Uterus (tissue), 2 donors: ENCODE measurements around the gene ITSN2.

Experiments
- CTCF ChIP-seq, 4 experiments: fragments of 200-600 bp in 2 of 4; fragments of 450-650 bp in 2 of 4; sonication (generic) in 2 of 4; IDR thresholded peaks; one replicate each; pipeline ENCODE4 v1.5.1; 2016 to 2019; ENCODE audit warnings: antibody characterized with exemption in 4 of 4, mild to moderate bottlenecking in 2 of 4, moderate library complexity in 1 of 4
- POLR2A ChIP-seq, 2 donors: fragments of 450-650 bp; IDR thresholded peaks; one replicate each; pipeline ENCODE4 v1.6.1; 2016; ENCODE audit warnings: antibody characterized with exemption in 2 of 2, mild to moderate bottlenecking in 1 of 2, moderate library complexity in 1 of 2

DNA sequence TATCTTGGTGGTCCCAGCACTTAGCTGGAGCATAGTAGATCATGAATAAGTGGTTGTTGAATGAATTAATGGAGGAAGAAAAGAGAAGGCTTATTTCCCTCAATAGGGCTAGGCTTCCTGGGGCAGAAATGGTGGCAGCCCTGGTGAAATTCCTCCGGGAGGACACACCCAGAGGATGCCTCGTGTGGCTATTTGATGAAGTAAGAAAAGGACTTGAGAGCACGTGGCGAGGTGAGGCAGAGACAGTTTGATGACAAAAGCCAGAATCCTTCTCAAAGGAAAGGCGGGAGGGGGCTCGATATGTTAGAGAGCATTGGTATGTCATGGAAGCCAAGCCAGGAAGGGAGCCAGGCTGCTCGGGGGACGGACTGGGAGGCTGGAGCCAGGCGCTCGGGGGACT lies 170.8 kb downstream of the ITSN2 start:
- TF ChIP-seq CTCF (IDR thresholded peaks at IDR 0.05) (no peak), POLR2A (IDR thresholded peaks at IDR 0.05) (no peak)
